Fibroblast of upper back skin (primary cell): Measurements from ENCODE around the gene KSR1.
"Not testable (repeated sequence)": the region's sequence is repeated elsewhere in the genome, so short reads cannot be mapped to it uniquely, and the experiment has no call there.

ENCODE experiments used
- DNase-seq: peaks from one replicate; pipeline ENCODE4 v3.0.0-alpha.2; 2013

KSR1 gene

DNA sequence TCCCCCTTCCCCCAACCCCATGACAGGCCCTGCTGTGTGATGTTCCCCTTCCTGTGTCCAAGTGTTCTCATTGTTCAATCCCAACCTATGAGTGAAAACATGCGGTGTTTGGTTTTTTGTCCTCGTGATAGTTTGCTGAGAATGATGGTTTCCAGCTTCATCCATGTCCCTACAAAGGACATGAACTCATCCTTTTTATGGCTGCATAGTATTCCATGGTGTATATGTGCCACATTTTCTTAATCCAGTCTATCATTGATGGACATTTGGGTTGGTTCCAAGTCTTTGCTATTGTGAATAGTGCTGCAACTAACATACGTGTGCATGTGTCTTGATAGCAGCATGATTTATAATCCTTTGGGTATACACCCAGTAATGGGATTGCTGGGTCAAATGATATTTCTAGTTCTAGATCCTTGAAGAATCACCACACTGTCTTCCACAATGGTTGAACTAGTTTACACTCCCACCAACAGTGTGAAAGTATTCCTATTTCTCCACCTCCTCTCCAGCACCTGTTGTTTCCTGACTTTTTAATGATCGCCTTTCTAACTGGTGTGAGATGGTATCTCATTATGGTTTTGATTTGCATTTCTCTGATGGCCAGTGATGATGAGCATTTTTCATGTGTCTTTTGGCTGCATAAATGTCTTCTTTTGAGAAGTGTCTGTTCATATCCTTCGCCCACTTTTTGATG, 28.9 kb upstream of the KSR1 start:
- DNase-seq = not testable (repeated sequence)

DNA sequence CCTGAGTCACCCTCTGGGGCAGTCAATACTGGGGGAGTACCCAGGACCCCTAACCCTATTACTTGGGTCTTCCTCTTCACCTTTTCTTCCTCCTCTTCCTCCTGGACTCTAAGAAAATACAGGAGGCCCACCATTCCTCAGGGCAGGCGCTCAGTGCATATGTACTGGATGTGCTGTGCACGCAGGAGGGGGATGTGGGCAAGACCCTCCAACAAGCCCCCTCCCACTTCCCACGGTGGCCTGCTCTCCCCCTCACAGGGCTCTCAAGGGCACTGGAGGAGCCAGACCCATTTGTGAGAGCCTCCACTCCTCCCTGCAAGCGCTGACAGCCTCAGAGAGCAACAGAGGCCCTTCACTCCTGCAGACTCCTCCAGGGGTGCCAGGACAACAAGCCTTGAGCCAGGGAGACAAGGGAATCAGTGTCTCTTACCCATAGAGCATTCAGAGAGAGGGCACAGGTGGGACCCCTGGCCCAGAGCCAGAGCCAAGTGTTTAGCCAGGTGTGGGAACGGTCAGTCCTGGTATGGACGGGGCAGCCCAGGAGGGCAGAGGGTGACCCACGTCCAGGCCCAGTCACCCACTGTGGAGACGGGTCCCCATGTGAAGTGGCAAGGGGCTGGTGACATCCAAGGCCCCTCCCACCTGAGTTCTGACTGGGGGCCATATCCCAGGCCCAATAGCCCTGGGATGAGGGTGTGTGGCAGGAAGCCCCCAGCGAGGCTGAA, 27.3 kb upstream of the KSR1 start:
- DNase-seq = no peak

DNA sequence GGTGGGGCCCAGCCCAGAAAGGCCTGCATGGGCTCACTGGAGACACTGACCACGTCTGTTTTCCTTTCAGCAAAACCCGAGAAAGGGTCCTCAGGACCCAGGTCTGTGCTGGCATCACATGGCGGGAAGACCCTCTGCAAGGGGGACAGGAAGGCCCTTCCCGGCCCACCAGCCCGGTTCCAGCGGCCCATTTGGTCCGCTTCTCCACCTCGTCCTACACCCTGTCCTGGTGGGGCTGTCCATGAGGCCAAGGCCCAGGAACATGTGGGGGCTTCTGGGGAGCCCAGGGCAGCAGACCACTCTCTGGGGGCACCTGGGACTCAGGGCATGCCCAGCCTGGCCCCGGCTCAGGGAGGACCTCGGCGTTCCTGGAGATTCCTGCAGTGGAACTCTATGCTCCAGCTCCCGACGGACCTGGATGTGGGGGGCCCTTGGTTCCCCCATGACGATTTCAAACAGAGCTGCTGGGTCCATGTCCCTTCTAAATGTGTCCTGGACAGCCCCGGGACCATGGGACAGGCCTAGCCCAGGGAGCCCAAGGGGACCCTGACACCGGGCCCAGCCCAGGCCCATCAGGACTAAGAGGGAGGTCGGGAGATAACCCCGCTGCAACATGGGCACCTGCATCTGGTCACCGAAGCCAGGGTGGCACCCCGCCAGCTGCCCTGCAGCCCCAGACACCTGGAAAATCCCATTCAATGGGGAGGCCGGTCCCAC, 26.4 kb upstream of the KSR1 start:
- no peak for DNase-seq

DNA sequence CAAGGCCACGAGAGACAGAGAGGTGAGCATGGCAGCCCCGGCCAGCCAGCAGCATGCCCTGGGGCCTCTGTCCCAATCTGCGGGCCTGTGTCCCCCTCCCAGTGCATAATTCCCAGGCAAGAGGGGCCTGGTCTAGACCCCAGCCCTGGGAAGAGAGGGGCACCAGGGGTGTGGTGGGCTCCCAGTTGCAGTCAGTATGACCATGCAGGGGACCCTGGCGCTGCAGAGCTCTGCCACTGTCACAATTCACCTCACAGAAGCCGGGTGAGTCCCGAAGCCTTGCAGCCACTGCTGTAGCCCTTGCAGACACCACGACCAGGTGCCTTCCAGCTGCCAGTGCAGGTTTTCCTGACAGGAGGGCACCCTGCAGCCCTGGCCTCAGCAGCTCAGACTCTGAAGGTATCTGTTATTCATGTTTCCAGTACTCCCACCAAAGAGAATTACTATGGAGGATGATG, 25.8 kb upstream of the KSR1 start:
- DNase-seq = no peak

DNA sequence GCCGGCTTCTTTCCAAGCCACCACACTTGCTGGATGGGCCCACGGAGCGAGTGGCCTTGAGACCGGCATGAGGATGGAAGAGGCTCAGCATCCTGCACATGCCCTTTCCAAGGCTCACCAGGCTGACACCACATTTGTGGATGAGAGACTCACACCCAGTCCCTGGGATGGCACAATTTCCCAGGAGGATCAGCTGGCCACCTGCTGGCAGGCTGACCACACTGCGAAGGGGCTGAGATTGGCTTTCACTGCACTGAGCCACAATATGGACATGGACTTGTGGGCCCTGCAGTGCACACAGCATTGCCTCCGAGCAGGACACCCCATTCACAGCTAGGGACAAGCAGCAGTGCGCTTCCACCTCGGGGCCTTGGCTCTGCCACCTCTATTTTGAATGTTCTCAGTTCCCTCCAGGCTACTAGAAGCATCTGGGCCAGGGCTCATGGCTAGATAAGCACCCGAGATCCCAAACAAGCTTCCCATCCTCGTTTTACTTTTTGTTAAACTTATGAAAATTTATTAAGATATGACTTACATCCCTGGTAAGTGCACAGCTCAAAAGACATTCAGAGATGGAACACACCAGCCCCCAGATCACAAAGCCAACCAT, 25.3 kb upstream of the KSR1 start:
- DNase-seq = peak; percentile 20

DNA sequence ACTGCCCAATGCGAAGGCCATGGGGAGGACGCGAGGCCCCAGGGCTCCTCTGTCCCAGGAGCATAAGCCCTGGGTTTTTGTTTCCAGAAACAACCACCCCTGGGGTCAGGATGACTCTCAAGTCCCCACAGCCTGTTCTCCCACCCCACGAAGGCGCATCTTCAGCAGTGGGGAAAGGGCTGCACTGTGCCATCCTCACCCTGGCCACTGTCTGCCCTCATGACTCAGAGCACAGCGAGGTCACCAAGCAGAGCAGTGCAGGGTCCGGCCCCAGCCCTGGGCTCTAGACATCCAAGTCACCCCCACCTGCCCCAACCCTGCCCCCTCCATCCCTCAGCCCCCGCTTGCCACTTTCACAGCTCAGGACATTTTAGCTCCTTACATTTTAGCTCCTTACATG, 22.7 kb upstream of the KSR1 start:
- DNase-seq = no peak

DNA sequence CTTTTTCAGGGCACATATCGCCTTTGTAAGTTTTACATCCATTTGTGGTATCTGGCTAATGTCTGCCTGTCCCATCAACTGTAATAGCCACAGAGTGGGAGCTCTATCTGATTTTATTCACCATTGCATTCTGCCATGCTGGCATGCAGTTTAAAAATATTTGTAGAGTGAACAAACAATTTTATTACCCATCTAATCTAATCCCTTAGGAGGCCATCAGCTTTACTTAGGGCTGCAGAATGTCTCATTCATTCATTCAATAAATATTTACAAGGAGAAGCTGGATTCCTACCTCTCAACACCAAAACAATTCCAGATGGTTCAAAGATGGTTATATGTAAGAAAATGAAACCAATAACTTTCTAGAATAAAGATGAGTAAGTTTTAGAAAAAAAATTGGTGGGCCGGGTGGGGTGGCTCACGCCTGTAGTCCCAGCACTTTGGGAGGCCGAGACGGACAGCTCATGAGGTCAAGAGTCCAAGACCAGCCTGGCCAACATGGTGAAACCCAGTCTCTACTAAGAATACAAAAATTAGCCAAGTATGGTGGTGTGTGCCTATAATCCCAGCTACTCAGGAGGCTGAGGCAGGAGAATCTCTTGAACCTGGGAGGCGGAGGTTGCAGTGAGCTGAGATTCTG, 20.7 kb upstream of the KSR1 start:
- DNase-seq = not testable (repeated sequence)

DNA sequence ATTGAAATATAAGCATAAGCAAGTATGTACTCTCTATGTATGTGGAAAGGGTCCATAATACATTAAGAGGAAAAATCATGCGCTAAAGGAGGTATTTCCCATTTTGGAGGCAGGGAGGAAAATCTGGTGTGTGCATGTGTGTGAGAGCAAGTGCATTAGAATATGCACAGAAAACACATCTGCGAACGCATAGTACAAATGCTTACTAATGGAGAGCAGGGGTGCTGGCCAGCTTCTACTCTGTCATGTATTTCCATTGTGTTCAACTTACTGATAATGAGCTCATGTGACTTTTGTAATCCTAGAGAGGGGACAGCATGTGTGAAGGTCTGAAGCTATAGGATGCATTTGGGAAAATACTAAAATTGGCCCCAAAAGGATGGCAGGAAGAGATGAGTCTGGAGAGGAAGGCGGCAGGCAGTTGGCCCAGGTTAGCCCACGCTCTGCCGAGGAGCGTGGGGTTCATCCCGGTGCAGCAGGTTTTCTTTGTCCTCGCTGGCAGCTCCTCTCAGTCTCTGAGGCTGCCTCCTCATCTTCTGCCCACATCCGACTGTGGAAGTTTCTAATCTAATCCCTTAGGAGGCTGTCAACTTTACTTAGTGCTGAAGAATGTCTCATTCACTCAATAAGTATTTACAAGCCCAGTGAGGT, 17.8 kb upstream of the KSR1 start:
- no peak for DNase-seq

DNA sequence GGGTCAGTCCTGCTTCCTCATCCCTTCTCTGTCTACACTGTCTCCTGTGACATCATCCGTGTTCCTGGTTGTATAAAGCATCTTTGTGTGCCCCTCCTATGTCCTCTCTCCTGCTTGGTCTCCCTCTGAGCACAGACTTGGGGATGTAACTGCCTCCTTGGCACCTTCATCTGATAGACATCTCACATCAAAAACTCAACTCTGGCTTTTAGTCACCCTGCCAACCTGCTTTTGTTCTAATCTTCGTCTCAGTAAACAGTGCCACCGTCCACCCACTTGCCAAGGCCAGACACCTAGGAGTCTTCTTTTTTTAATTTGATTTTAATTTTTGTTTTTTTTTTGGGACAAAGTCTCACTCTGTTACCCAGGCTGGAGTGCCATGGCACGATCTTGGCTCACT, 16.9 kb upstream of the KSR1 start:
- DNase-seq = no peak

DNA sequence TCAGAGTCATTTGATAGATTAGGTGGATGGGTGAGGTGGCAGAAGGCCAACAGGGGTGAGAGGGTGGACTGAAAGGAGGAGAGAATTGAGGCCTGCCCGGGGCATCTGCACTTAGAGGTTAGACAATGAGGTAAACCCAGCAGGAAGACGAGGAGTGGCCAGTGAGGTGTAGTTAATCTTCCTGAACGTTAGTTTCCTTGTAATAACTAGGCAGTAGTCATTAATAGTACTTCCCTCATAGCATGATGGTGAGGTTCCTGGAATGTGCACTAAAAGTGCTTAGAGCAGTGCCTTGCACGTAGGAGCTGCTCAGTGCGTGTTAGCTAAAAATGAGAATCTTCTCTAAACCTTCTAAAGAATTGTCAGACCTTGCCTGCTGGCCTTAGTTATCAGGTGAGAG, 13.5 kb upstream of the KSR1 start:
- DNase-seq = no peak

DNA sequence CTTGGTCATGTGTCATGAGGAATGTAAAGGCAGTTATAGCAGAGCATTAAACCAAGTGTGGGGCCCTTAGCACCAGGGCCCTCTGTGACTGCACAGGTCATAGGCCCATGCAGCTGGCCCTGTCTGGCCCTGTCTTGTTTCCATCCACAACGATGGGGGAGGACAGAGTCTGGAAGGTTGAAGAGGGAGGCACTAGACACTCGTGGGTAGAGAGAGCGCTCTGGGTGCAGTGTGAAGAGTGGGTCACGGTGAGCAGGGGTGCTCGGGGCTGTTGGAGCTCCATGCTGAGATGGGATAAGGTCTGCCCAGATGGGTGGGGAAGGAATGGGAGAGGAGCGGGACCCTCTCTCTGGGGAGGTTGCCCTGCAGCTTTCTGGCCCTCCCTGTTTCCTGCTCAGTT, 12.8 kb upstream of the KSR1 start:
- no peak for DNase-seq

DNA sequence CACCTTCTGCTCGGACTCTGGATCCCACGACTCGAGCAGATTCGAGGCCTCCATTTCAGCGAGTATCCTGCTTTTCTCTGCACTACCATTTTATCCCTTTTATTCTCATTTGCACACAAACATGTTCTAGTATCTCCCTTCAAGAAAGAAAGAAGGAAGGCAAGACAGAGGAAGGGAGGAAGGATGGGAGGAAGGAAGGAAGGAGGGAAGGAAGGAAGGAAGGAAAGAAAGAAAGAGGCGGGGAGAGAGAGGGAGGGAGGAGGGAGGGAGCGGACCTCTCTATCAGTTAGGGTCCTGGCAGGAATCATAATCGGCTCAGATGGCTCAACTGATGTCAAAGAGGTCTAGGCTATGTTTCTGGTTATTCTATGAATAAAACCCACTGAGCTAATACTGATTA, 10.3 kb upstream of the KSR1 start:
- DNase-seq = no peak

DNA sequence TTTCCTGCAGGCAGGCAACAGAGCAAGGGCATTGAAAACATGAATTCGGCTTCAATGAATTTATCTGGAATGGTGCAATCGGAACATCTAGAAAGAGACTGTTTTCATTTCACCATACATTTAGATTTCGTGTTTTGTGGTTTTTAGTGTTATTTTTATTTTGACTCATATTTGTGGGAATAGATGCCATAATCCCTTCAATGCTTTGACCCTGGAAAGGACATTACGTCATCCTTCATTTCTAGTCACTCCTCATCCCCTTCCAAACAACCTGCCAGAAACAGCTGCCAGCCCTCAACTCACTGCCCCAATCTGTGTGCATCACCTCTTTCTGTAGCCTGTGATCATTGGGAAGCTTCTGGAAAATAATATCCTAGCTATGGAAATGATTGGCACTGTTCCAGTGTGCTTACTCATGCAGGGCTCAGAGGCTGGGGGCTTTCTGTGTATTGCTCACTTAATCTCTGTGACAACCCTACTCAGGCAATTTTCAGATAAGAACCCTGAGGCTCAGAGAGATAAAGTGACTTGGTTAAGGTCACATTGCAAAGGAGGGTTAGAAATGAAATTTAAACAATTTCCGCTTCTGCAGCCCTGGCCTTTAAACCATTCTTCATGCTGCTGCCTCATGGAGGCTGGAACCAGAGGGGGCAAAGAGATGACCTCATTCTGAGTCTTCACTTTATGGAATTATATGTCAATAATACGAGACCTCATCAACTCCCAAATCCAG, 9.5 kb upstream of the KSR1 start:
- peak; percentile 86 for DNase-seq

DNA sequence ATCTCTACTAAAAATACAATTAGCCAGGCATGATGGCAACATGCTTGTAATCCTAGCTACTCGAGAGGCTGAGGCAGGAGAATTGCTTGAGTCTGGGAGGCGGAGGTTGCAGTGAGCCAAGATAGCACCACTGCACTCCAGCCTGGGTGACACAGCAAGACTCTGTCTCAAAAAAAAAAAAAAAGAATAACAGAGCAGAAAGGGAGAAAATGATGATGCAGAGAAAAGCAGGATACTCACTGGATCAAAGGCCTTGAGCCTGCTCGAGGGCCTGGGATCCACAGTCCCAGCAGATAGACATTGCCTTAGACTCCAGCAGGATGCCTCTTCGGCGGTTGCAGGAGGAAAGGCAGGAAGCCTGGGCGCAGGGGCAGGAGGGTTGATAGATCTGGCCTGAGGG, 7.7 kb upstream of the KSR1 start:
- not testable (repeated sequence) for DNase-seq

DNA sequence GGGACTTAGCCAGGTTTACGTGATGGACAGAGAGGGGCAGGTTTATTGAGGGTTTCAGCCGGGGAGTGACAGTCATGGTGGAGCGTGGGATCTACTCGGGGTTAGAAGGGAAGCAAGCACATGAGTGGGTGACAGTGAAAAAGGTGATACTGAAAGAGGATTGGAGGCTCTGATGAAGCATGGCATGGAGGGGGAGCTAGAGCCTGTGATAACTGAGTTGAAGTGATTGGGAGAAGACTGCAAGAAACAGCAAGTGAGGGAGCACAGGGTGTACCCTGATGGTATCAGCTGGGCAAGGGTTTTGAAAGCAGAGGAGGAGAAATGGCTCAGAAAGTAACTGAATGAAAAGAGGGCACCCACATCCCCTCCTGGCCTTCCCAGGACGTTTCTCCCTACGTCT, 6.7 kb upstream of the KSR1 start:
- no peak for DNase-seq

DNA sequence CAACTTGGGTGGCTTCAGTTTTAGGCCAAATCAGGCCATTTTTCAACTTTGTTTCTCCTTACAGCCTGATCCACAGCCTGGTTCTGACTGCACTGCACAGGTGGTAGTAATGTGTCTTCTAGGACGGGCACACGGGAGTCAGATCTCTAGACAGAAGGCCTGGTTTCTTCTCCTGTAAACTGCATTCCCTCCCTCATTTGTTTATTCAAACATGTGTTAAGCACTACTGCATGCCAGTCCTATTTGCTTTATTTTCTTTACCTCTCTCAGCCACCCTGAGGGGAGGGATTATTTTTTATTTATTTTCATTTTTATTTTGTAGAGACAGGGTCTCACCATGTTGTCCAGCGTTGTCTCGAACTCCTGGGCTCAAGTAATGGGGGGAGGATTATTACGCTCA, 6.3 kb upstream of the KSR1 start:
- no peak for DNase-seq

DNA sequence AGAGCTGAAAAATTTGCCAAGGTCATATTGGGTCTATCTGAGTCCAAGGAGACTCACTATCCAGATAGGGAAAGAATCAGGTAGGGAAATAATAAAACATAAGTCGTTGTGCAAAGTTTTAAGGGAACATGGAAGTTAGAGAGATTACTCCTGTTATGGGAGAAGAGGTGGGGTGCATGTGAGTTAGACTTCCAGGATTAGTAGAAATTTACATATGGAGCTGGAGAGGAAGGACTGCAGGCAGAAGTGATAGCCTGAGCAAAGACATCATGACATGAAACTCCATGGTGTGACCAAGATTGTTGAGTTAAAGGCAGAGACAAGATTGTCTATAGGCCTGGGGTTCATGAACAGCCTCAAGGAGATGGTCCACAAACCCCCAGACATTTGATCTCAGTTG, 5.8 kb upstream of the KSR1 start:
- no peak for DNase-seq

DNA sequence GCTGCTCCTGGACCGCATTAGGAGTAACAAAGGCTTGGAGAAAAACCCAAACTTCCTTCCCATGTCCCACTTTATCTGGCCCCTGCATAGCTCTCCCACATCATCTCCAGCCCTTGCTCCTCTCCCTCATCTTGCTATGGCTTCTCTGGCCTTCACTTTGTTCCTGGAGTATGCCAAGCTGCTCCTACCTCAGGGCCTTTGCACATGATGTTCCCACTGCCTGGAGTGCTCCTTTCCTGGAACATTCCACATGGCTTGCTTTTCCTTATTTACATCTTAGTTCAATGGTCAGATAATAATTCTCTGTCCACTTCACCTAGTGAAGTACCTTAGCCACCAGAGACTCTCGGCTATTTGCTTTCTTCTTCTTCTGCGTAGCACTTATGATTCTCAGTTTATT, 4.3 kb upstream of the KSR1 start:
- no peak for DNase-seq

DNA sequence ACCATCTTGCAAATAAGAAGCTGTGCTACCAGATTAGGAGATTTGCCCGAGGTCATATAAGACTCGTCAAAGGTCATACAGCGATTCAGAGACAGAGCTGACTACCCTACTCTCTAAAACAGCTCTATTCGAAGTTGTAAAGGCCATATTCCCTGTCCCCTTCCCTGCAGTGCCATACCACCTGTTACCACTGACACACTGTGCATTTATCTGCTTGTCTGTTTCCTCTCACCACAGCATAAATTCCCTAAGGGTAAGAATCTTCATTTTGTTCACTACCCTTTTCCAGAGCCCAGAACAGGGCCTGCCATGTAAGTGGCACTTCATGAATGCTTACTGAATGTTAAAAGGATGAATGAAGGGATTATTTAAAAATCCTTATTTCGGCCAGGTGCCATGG, 3.4 kb upstream of the KSR1 start:
- no peak for DNase-seq

DNA sequence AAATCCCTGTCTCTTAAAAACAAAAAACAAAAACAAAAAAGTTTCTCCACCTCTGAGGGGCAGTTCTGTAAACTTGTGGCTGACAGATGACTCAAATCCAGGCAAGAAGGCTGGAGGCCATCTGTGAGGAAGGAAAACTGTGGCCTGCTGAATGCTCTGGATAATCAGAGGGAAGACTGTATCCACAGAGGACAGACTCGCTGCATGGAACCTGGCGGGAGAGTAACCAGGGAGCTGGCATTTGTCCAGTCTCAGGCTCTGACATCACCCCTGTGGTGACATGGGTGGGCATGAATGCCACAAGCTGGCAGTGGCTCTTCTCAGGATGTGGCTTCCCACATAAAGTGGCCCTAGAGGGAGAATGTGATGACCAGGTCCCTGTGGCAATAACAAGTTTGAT, 2.8 kb upstream of the KSR1 start:
- no peak for DNase-seq

DNA sequence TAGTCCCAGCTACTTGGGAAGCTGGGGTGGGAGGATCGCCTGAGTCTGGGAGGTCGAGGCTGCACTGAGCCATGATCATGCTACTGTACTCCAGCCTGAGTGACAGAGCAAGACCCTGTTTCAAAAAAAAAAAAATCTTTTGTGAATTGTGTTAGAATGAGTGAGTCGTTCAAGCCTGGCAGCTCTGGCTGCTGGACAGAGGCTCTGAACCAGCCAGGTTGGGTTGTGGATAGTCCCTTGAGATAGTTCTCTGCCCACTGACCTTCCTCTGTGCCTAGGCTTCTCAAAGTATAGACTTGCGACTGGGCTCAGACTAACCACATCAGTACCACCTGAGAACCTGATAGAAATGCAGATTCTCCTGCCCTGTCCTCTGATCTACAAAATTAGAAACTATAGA, 2.2 kb upstream of the KSR1 start:
- DNase-seq = no peak
